GM18873 (cell line): ENCODE data around the gene SLC16A6.
"Not testable (repeated sequence)": the region's sequence is repeated elsewhere in the genome, so short reads cannot be mapped to it uniquely, and the experiment has no call there.

Experiments
- ATAC-seq: cut with Tn5 transposase; IDR thresholded peaks from one replicate; pipeline ENCODE4 v1.9.1; 2021; ENCODE audit warnings: mild to moderate bottlenecking, moderate library complexity, moderate number of reproducible peaks; ENCODE audit not compliant: unreplicated experiment, low FRiP score

Gene SLC16A6

GRCh38 chr17:68292689-68293040, 1.7 kb upstream of the SLC16A6 start:
- ATAC-seq: no peak

DNA sequence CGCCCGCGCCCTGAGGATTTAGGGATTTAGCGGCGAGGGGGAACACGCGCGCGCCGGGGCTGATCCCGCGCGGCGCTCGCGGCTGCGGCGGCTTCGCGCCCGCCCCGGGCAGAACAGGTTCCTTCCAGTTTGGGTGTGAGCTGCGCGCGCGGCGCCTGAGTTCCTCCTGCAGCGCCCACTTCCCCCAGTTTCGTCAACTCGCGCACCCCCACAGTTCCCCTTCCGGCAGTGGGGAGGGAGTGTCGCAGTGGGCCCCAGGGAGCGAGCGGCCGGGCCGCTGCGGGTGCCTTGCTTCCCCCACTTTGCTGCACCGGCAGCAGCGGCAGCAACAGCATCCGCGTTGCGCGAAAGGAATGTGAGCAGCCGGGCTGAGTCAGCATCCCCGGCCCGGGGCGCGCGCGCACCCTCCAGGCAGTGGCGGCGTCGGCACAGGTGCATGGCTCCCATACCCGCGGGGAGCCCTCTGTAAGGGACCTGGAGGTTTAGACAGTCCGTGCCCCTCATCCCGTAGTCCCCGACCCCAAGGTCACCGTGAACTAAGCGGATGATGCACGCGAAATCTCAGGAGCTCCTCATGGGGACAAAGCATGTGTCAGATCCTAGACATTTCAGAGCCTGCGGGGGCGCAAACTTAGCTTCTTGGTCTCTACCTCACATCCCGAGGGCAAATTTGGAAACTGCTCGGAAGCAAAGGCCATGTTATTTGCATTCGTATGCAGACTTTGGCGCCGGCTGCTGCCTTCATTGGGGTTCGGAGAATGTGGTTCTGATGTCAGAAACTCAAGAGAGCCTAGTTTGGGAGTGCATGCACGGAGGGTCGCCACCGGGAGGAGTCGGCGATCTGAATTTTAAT, 1.1 kb upstream of the SLC16A6 start:
- peak; percentile 60 for ATAC-seq

GRCh38 chr17:68290268-68290954, 516 bp downstream of the SLC16A6 start:
- no peak for ATAC-seq

DNA sequence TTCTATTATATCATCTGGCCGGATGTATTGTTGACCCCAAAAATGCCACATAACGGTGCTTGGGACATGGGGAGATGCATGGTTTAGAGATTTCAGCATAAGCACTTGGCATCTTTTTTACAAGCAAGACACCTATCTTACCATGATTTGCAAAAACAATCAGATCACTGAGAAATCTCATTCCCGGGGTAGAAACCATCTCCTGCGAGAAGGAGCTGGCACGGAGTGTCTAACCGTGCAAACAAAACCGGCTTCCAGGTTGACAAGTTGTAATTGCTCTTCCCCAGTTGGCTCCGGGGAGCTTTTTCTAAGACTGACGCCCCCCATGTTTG, 1.0 kb downstream of the SLC16A6 start:
- no peak for ATAC-seq

GRCh38 chr17:68289473-68289872, 1.5 kb downstream of the SLC16A6 start:
- ATAC-seq: no peak

GRCh38 chr17:68288804-68289203, 2.1 kb downstream of the SLC16A6 start:
- ATAC-seq: no peak

DNA sequence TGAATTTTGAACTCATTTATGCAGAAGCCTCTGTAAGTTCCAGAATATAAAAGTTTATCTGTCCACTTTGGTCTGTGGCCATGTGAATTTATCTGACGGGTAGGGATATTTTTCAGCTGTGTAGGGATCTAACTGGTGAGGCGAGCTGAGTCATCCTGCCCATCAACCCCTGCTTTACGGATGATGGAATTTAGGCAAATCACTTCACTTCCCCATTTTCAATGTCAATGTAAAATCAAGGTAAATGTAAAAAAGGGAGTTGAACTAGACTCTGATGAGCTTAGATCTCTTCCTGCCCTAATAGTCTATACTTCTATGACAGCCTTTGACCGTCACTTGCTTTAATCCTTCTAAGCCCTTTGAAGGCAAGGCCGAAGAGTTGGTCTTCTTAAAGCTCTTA, 2.6 kb downstream of the SLC16A6 start:
- no peak for ATAC-seq

DNA sequence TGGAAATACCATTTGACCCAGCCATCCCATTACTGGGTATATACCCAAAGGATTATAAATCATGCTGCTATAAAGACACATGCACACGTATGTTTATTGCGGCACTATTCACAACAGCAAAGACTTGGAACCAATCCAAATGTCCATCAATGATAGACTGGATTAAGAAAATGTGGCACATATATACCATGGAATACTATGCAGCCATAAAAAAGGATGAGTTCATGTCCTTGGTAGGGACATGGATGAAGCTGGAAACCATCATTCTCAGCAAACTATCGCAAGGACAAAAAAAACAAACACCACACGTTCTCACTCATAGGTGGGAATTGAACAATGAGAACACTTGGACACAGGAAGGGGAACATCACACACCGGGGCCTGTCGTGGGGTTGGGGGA, 9.0 kb downstream of the SLC16A6 start:
- not testable (repeated sequence) for ATAC-seq

- no peak for ATAC-seq
Observed at GRCh38 chr17:68277807-68278206, 13.1 kb downstream of the SLC16A6 start.

DNA sequence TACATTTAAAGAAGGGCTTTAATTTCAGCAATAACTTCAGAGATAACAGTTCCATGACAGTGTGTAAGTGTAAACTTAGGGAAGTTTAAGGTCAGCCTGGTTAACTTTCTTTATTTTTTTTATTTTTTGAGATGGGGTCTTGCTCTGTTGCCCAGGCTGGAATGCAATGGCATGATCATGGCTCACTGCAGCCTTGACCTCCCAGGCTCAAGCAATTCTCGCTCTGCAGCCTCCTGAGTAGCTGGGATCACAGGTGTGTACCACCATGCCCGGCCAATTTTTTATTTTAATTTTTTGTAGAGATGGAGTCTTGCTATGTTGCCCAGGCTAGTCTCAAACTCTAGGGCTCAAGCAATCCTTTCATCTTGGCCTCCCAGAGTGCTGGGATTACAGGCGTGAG, 14.6 kb downstream of the SLC16A6 start:
- ATAC-seq: not testable (repeated sequence)

GRCh38 chr17:68273722-68274121, 17.2 kb downstream of the SLC16A6 start:
- no peak for ATAC-seq

- ATAC-seq: not testable (repeated sequence)
Observed at GRCh38 chr17:68265833-68266232, 25.1 kb downstream of the SLC16A6 start.

- not testable (repeated sequence) for ATAC-seq
Observed at GRCh38 chr17:68263101-68263681, 27.7 kb downstream of the SLC16A6 start.

DNA sequence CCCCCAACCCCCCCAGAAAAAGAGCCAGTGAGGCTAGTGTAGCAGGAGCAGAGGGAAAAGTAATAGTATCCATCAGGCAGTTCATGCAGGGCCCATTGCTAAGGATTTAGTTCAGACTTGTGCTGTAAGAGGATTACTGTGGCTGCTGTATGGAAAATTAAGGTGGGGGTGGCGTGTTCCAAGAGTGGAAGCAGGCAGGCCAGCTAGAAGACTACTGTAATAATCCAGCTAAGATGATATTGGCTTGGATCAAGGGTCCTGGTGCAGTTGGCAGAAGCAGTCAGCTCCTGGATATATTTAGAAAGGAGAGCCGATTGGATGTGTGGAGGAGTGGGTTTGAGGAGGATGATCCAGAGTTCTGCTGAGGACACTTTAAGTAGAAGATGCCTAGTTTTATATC, 28.5 kb downstream of the SLC16A6 start:
- not testable (repeated sequence) for ATAC-seq

DNA sequence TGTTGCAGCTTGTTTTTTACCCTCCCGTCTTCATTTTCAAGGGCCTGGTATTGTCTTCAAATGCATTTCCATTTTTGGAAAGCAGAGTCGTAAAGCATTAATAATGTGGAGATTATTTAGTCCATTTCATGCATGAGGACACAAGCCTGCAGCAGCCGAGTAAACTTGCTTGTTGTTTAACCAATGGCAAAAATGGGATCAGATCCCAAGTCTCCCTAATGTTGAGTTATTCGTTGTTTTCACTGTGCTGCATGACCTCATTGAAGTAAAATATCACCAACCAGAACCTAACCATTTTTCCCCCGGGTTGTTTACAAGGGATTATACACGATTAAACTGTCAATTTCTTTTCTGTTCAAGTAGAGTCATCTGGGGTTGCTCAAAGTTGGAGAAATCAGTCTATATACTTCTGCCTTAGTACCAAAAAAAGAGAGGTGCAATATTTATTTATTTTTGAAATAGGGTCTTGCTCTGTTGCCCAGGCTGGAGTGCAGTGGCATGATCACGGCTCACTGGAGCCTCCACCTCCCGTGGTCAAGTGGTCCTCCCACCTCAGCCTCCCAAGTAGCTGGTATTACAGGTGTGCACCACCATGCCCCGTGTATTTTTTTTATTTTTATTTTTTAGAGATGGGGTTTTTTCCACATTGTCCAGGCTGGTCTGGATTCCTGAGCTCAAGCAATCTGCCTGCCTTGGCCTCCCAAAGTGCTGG, 30.7 kb downstream of the SLC16A6 start:
- ATAC-seq: no peak

DNA sequence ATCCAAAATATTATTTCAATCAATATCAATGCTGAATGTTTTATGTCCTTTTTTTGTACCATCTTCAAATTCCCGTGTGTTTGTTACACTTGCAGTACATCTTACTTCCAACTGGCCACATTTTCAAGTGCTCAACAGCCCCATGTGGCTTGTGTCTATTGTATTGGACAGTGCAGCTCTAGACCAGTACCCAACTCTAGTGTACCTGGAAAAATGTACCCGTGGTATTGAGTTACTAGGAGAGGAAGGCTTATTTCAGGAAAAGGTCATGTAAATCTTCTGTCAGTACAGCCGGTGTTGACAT, 31.3 kb downstream of the SLC16A6 start:
- not testable (repeated sequence) for ATAC-seq

GRCh38 chr17:68258890-68259647, 31.9 kb downstream of the SLC16A6 start:
- ATAC-seq: peak; percentile 71

GRCh38 chr17:68257934-68258333, 33.0 kb downstream of the SLC16A6 start:
- no peak for ATAC-seq

DNA sequence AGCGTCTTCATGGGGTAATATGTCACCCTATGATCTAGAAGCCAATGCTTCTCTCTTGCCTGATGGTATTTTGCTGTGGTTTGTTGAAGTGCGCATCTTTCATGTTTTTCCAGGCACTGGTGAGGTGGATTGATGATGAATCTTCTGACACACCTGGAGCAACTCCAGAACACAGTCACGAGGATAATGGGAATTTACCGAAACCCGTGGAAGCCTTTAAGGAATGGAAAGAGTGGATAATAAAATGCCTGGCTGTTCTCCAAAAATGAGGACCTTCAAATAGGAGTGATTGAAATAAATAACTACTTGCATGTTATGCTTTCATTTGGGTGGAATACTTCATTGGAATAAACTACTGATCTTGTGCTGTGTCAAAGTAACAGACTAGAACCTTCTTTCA, 34.2 kb downstream of the SLC16A6 start:
- ATAC-seq: not testable (repeated sequence)

DNA sequence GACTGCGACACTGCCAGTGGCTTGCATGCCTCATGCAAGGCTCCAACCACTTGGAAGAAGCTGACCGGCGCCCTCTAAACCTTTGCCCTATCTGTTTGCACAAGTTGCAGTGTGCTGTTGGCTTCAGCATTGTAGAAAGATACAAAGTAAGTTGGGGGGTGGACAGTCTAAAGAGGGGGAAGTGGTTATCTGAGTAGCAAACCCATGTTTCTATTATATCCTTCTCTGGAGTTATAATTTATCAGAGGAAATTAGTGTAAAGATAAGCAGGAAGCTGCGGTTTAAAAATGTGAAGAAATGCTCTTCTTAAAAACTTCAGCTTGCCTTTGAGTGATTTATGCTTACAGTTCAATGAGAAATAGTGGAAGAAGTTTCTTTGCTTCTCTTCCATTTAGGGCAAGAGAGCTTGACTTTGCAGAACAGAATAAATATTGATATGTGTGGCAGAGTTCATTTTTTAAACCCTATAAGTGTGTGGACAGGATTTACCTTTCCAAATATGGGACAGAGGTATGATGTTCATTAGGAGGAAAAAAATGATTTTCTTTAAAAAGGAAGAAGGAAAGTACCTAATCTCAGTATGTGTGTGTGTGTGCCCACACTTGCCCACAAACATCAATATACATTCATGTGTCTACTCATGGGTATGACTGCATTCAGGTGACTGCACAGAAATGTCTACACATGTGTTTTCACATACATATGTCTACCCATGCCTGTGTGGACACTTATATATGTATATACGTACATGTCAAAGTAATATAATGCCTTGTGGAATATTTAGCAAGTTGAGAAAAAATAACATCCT, 35.0 kb downstream of the SLC16A6 start:
- ATAC-seq: no peak
